HG02973 (cell line): ENCODE measurements around the gene PCDHB12.
"Not testable (repeated sequence)": the region's sequence is repeated elsewhere in the genome, so short reads cannot be mapped to it uniquely, and the experiment has no call there.

Experiments
- ATAC-seq: cut with Tn5 transposase; IDR thresholded peaks from one replicate; pipeline ENCODE4 v1.9.1; 2021; ENCODE audit warnings: moderate library complexity; ENCODE audit not compliant: unreplicated experiment

The PCDHB12 gene

DNA sequence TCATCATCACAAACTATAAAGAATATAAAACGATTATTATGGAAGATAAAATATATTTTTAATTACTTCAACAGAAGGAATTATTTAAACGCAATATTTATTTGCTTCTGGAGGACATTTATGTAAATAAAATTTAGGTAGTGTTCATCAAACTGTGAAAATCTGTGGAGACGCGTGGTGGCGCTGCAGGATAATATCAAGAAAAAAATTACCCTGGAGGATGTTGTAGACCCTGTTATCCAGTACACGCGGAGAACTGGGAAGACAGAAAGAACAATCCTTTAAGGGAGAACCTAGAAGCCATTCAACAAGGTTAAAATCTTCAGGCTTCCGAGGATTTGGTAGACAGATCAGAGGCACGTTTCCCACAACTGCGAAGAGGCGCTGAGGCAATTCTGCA is at the start of gene PCDHB12:
TSS of gene PCDHB12 (plus strand) at position 242 of the 400 bp plus-strand sequence. CDS start 189 bp downstream, outside the sequence.
- no peak for ATAC-seq

DNA sequence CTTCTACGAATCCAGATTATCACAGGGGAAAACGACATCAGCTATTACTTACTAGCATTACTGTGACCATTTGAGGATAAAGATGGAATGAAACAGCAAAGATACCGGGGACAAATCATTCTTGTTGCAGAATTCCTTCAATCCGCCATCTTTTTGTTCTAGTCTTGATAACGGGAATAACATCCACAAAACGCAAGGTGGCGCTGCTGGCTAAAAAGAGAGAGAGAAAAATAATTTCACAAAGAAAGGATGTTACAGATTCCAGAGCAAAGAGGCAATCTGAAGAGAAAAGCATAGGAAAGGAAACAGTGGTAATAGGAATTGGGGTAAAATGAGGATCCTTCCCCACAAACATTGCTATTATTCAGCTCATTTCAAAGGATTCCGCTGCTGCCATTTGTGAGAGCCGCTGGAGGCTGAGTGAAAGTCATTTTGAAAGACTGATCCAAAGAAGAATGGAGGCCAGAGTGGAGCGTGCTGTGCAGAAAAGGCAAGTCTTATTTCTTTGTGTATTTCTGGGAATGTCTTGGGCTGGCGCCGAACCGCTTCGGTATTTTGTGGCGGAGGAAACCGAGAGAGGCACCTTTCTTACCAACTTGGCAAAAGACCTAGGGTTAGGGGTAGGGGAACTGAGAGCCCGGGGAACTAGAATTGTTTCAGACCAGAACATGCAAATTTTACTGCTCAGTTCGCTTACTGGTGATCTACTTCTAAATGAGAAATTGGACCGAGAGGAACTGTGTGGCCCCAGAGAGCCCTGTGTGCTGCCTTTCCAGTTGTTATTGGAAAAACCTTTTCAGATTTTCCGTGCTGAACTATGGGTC is 35.9 kb upstream of the PCDHB12 start, which contains the start of gene PCDHB7:
TSS of gene PCDHB7 (plus strand) at position 264 of the 824 bp plus-strand sequence. CDS start at position 456, 192 bp downstream.
- ATAC-seq = no peak

GRCh38 chr5:141174291-141175104 is 34.0 kb upstream of the PCDHB12 start:
- not testable (repeated sequence) for ATAC-seq

DNA sequence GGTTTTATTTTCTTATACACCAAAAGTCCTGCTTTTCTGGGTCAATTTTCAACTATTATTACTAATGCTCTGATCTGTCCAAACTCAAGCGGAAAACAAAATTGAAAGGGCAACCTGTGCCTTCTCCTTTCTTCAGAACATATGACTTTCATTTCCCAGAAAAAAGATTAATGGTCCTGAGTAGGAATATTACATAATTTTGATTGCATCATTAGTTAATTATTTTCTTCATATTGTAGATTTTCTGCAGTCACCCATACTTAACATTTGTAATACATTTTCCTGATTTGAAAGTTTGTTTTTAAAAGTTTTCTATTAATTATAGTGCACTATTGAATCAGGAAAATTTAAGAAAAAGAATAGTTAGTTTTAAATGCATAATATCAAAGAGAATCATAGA is 32.6 kb upstream of the PCDHB12 start:
- no peak for ATAC-seq

DNA sequence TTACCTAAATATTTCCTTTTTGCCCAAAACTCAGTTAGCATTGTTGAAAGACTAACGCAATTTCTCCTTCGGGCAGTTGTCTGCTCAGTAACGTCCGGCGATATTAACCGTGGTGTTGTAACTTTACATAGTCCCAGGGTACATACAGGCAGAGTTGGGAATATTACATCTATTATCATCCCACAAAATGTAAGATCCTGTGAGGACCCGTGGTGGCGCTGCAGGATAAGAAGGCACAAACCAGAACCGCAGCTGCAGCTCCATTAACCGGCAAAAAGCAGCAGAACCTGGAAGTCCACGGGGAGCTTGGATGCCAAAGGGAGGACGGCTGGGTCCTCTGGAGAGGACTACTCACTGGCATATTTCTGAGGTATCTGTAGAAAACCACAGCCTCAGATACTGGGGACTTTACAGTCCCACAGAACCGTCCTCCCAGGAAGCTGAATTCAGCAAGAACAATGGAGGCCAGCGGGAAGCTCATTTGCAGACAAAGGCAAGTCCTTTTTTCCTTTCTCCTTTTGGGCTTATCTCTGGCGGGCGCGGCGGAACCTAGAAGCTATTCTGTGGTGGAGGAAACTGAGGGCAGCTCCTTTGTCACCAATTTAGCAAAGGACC is 30.8 kb upstream of the PCDHB12 start, which contains the start of gene PCDHB8:
TSS of gene PCDHB8 (plus strand) at position 214 of the 615 bp plus-strand sequence. CDS start at position 459, 245 bp downstream.
- ATAC-seq = not testable (repeated sequence)

DNA sequence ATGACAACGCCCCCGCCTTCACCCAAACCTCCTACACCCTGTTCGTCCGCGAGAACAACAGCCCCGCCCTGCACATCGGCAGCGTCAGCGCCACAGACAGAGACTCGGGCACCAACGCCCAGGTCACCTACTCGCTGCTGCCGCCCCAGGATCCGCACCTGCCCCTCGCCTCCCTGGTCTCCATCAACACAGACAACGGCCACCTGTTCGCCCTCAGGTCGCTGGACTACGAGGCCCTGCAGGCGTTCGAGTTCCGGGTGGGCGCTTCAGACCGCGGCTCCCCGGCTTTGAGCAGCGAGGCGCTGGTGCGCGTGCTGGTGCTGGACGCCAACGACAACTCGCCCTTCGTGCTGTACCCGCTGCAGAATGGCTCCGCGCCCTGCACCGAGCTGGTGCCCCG is 29.1 kb upstream of the PCDHB12 start:
- not testable (repeated sequence) for ATAC-seq

DNA sequence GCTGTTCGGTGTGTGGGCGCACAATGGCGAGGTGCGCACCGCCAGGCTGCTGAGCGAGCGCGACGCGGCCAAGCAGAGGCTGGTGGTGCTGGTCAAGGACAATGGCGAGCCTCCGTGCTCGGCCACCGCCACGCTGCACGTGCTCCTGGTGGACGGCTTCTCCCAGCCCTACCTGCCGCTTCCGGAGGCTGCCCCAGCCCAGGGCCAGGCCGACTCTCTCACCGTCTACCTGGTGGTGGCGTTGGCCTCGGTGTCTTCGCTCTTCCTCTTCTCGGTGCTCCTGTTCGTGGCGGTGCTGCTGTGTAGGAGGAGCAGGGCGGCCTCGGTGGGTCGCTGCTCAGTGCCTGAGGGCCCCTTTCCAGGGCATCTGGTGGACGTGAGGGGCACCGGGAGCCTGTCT is 28.6 kb upstream of the PCDHB12 start:
- ATAC-seq = not testable (repeated sequence)

DNA sequence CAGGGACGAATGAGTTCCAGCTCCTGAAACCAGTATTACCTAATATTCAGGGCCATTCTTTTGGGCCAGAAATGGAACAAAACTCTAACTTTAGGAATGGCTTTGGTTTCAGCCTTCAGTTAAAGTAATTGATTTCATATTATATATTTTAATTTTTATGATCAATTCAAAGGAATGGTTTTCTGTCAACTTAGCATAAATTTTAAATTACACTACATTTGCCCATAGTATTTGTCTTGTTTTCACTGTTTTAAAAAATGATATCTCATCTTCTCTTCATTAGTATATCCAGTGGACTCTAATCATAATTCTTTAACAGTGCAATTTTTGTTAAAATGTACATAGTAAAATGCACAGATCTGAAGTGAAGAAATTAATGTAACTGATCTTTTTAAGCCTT is 28.2 kb upstream of the PCDHB12 start:
- no peak for ATAC-seq

- no peak for ATAC-seq
Measured at GRCh38 chr5:141182248-141182647, 26.3 kb upstream of the PCDHB12 start, which contains the start of gene PCDHB16. PCDHB16 (plus strand) TSS chr5:141182387; CDS start chr5:141182560, 173 bp downstream.

GRCh38 chr5:141184117-141184855 is 24.2 kb upstream of the PCDHB12 start:
- not testable (repeated sequence) for ATAC-seq

GRCh38 chr5:141186897-141187512 is 21.5 kb upstream of the PCDHB12 start, which contains the start of gene PCDHB9:
PCDHB9 (plus strand) TSS chr5:141187161; CDS start chr5:141187319, 158 bp downstream.
- no peak for ATAC-seq

DNA sequence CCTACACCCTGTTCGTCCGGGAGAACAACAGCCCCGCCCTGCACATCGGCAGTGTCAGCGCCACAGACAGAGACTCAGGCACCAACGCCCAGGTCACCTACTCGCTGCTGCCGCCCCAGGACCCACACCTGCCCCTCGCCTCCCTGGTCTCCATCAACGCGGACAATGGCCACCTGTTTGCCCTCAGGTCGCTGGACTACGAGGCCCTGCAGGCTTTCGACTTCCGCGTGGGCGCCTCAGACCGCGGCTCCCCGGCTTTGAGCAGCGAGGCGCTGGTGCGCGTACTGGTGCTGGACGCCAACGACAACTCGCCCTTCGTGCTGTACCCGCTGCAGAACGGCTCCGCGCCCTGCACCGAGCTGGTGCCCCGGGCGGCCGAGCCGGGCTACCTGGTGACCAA is 19.8 kb upstream of the PCDHB12 start:
- not testable (repeated sequence) for ATAC-seq

DNA sequence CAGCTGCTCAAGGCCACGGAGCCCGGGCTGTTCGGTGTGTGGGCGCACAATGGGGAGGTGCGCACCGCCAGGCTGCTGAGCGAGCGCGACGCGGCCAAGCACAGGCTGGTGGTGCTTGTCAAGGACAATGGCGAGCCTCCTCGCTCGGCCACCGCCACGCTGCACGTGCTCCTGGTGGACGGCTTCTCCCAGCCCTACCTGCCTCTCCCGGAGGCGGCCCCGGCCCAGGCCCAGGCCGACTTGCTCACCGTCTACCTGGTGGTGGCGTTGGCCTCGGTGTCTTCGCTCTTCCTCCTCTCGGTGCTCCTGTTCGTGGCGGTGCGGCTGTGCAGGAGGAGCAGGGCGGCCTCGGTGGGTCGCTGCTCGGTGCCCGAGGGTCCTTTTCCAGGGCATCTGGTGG is 19.4 kb upstream of the PCDHB12 start:
- not testable (repeated sequence) for ATAC-seq

- no peak for ATAC-seq
Measured at GRCh38 chr5:141192110-141192725, 16.3 kb upstream of the PCDHB12 start, which contains the start of gene PCDHB10. PCDHB10 (plus strand) TSS chr5:141192353; CDS start chr5:141192553, 200 bp downstream.

DNA sequence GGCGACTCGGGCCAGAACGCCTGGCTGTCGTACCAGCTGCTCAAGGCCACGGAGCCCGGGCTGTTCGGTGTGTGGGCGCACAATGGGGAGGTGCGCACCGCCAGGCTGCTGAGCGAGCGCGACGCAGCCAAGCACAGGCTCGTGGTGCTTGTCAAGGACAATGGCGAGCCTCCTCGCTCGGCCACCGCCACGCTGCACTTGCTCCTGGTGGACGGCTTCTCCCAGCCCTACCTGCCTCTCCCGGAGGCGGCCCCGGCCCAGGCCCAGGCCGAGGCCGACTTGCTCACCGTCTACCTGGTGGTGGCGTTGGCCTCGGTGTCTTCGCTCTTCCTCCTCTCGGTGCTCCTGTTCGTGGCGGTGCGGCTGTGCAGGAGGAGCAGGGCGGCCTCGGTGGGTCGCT is 14.2 kb upstream of the PCDHB12 start:
- ATAC-seq = not testable (repeated sequence)

- no peak for ATAC-seq
Measured at GRCh38 chr5:141196363-141196762, 12.2 kb upstream of the PCDHB12 start.

GRCh38 chr5:141199359-141200235 is 8.9 kb upstream of the PCDHB12 start, which contains the start of gene PCDHB11:
PCDHB11 (plus strand) TSS chr5:141199627; CDS start chr5:141199775, 148 bp downstream.
- no peak for ATAC-seq

DNA sequence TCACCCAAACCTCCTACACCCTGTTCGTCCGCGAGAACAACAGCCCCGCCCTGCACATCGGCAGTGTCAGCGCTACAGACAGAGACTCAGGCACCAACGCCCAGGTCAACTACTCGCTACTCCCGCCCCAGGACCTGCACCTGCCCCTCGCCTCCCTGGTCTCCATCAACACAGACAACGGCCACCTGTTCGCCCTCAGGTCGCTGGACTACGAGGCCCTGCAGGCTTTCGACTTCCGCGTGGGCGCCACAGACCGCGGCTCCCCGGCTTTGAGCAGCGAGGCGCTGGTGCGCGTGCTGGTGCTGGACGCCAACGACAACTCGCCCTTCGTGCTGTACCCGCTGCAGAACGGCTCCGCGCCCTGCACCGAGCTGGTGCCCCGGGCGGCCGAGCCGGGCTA is 7.4 kb upstream of the PCDHB12 start:
- ATAC-seq = not testable (repeated sequence)
